Gastrocnemius medialis (tissue), 4 donors: ENCODE measurements around the gene KAZN. TPM values are rescaled to one million over a fixed set of nuclear protein-coding genes. Genes with fewer than 3 reads are reported as not detected.
A peak's percentile ranks its signal among the peaks of the same experiment; 100 is the strongest.

Source experiments
- ATAC-seq, 2 donors: fragments of 150-250 bp; one replicate each; pipeline ENCODE4 v1.9.1; 2016
- DNase-seq, 2 donors: peaks; one replicate each; pipeline ENCODE4 v3.0.0-alpha.2; 2019
- H3K27ac ChIP-seq, 4 donors: fragments of 200-600 bp; sonication (generic); 1 replicate in 1 of 4; 2 replicates in 3 of 4; pipeline ENCODE4 v1.5.1; 2016 to 2018; ENCODE audit warnings: mild to moderate bottlenecking in 2 of 4, moderate library complexity in 1 of 4
- H3K27me3 ChIP-seq, 3 donors: fragments of 200-600 bp; sonication (generic) in 2 of 3; 1 replicate in 1 of 3; 2 replicates in 2 of 3; pipeline versions ENCODE4 v1.5.1 to v1.6.0; 2016 to 2019; ENCODE audit warnings: mild to moderate bottlenecking in 1 of 3, moderate library complexity in 1 of 3
- H3K36me3 ChIP-seq, 2 donors: fragments of 200-600 bp; sonication (generic) in 1 of 2; one replicate each; pipeline ENCODE4 v1.5.1; 2017 to 2018
- H3K4me1 ChIP-seq, 2 donors: fragments of 200-600 bp; sonication (generic) in 1 of 2; one replicate each; pipeline ENCODE4 v1.5.1; 2016 to 2017; ENCODE audit warnings: mild to moderate bottlenecking in 2 of 2
- H3K4me3 ChIP-seq, 4 donors: fragments of 200-600 bp; sonication (generic) in 3 of 4; 1 replicate in 1 of 4; 2 replicates in 3 of 4; pipeline ENCODE4 v1.5.1; 2016 to 2019; ENCODE audit warnings: mild to moderate bottlenecking in 2 of 4
- H3K9me3 ChIP-seq, 3 donors: fragments of 200-600 bp; sonication (generic) in 2 of 3; 1 replicate in 1 of 3; 2 replicates in 2 of 3; pipeline ENCODE4 v1.5.1; 2016 to 2019
- POLR2A ChIP-seq, 2 donors: fragments of 450-650 bp; IDR thresholded peaks; one replicate each; pipeline ENCODE4 v1.6.1; 2017; ENCODE audit warnings: antibody characterized with exemption in 2 of 2, mild to moderate bottlenecking in 2 of 2, moderate library complexity in 2 of 2
- in situ Hi-C, 4 donors: fragments of 200-750 bp; cut with MboI; loops; one replicate each; pipeline versions ENCODE4 v1.15.0 to v1.8.0; 2017; ENCODE audit warnings: low sequenced_read_pairs in 4 of 4
- intact Hi-C: fragments of 100-400 bp; cut with DNase I; formaldehyde crosslinking; loops from one replicate; pipeline ENCODE4 v1.15.1; 2023; ENCODE audit warnings: low total_unique reads
- total RNA-seq, 4 donors: library from RNA; depleted of rRNA; stranded (reverse); fragments of >200 nt; gene quantifications; one replicate each; pipeline versions ENCODE4 v1.1.0 to v1.2.3, GENCODE V29; 2016
- TF ChIP-seq, protein P1 (sequence below), 5 experiments: fragments of 450-650 bp in 3 of 5; fragments of 200-600 bp in 2 of 5; sonication (generic) in 2 of 5; IDR thresholded peaks in 4 of 5; conservative IDR thresholded peaks in 1 of 5; 1 replicate in 4 of 5; 2 replicates in 1 of 5; pipeline ENCODE4 v1.5.1; 2016 to 2019; ENCODE audit warnings: antibody characterized with exemption in 5 of 5, mild to moderate bottlenecking in 3 of 5, moderate library complexity in 3 of 5

Gene KAZN
- total RNA-seq, 4 donors from 2014 or later, result 0.05 to 2.2 (median 1.00) TPM

DNA sequence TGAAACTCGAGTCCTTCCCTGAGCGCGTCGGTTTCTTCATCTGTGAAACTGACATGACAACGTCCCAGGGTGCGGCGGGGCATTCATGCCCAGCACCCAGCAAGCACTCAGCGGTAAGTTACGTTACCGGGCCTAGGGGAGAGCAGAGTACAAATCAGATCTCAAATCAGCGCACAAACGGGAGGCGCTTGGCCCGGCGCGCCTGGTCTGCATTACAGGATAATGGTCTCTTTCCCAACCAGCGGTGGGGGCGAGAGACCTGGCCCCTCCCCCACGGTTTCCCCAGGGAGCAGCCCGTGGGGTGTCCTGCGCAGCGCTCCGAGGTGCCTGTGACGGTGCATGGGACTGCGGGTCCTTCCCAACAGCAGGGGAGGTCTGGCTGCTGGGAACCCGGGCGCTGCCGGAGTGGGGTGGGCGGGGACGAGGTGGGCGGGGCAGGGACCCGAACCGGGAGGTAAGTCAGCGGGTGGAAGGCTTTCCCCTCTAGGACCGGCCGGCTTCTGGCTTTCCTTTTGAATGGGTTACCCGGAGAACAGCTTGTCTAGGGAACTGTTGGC lies 556.1 kb downstream of the KAZN start:
- H3K4me1 ChIP-seq, result peaks cover 0 to 14% of the 10 kb centered on the region in 2 donors
- DNase-seq (no peak), ATAC-seq (no peak)
- H3K9me3 ChIP-seq, result no peaks in the 10 kb centered on the region
- H3K27me3 ChIP-seq, result peaks cover 7 to 26% (median 22%) of the 10 kb centered on the region in 3 donors
- in situ Hi-C loops, result loop anchor here in 2 of 4 donors (5.0 to 10.0 kb wide), 2 partner anchors 118 to 120 kb away; no protein-coding TSS in a partner anchor
- H3K27ac ChIP-seq, result peak overlapping the region in 2 of 4 donors; percentile 43 to 51
- H3K36me3 ChIP-seq, result no peaks in the 10 kb centered on the region
- intact Hi-C loops, result loop anchor here (10.0 kb wide), 1 partner anchor 150 kb away; no protein-coding TSS in a partner anchor
- no peak for TF ChIP-seq POLR2A (IDR thresholded peaks at IDR 0.05)
- TF ChIP-seq, protein P1, sequence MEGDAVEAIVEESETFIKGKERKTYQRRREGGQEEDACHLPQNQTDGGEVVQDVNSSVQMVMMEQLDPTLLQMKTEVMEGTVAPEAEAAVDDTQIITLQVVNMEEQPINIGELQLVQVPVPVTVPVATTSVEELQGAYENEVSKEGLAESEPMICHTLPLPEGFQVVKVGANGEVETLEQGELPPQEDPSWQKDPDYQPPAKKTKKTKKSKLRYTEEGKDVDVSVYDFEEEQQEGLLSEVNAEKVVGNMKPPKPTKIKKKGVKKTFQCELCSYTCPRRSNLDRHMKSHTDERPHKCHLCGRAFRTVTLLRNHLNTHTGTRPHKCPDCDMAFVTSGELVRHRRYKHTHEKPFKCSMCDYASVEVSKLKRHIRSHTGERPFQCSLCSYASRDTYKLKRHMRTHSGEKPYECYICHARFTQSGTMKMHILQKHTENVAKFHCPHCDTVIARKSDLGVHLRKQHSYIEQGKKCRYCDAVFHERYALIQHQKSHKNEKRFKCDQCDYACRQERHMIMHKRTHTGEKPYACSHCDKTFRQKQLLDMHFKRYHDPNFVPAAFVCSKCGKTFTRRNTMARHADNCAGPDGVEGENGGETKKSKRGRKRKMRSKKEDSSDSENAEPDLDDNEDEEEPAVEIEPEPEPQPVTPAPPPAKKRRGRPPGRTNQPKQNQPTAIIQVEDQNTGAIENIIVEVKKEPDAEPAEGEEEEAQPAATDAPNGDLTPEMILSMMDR (IDR thresholded peaks at IDR 0.05 in 4 of 5, conservative IDR thresholded peaks at IDR 0.05 in 1 of 5), result no peak
- peak overlapping the region; percentile 56 to 60 (median 58) for H3K4me3 ChIP-seq

DNA sequence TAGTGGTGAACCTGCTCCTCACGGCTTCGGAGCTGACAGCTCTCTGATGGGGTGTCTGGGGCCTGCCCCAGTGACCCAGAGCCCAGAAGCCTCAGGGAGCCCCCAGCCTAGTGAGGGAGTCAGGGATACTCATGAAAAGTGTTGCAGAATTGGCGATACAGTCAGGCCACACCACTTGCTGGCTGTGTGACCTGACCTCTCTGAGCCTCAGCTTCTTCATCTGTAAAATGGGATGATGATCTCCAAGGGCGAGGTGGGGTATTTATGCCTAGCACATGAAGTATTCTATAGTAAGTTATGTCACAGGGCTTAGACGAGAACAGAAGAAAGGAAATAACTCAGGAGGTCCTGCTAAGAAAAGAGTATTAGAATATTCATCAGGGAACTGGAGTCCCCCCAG lies 556.7 kb downstream of the KAZN start:
- in situ Hi-C loops (loop anchor here in 1 of 4 donors (10.0 kb wide), 1 partner anchor 120 kb away; no protein-coding TSS in a partner anchor), intact Hi-C loops (loop anchor here (10.0 kb wide), 1 partner anchor 150 kb away; no protein-coding TSS in a partner anchor)
- H3K9me3 ChIP-seq, result no peaks in the 10 kb centered on the region
- H3K4me3 ChIP-seq, result no peak overlapping the region
- H3K4me1 ChIP-seq, result peaks cover 0 to 14% of the 10 kb centered on the region in 2 donors
- ATAC-seq, result no peak
- H3K36me3 ChIP-seq, result no peaks in the 10 kb centered on the region
- DNase-seq, result no peak
- H3K27ac ChIP-seq, result no peak overlapping the region
- peaks cover 7 to 24% (median 17%) of the 10 kb centered on the region in 3 donors for H3K27me3 ChIP-seq
- TF ChIP-seq POLR2A (IDR thresholded peaks at IDR 0.05), result no peak
- TF ChIP-seq, protein P1 (IDR thresholded peaks at IDR 0.05 in 4 of 5, conservative IDR thresholded peaks at IDR 0.05 in 1 of 5), result no peak

DNA sequence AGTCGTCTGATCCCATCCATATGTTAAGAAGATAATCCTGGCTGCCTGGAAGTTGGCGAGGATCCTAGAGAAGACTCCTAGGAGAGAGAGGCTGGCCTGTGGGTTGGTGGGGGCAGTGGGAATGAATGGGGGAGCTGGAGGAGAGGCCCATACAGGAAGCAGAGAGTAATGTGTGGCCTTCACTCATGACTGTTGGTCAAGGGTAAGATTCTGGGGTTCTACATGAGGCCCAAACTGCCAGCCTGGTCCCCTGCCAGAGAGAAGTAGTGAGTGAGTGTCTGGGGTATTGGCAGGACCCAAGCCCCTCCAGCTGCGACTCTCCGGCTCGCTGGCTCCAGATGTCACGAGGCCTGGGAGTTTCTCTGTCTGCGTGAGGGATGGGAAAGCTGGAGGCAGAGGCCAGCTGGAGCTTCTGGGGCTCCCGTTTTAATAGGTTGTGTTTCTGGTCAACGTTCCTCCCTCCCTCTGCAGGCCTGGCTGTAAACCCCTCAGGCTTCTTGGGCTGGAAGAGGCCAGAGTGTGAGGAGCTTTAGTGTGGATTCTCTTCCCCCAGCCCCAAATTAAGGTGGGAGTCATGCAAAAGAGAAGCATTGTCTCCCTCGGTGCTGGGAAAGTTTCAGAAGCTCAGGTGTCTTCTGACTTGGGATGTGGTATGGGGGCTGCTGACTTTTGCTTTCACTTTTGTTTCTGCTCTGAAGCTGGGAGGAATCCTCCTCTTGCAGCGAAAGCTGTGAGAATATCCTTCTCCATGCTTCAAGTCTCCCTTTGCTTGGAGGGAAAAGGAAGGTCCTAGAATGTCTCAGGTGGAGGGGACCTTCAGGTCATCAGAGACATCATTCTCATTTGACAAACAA lies 557.6 kb downstream of the KAZN start:
- Histone ChIP-seq H3K9me3 (no peaks in the 10 kb centered on the region), H3K4me3 (peak overlapping the region in 1 of 4 donors; percentile 37), H3K36me3 (no peaks in the 10 kb centered on the region), H3K27me3 (peaks cover 7 to 23% (median 12%) of the 10 kb centered on the region in 3 donors), H3K4me1 (peaks cover 0 to 14% of the 10 kb centered on the region in 2 donors), H3K27ac (peak overlapping the region in 2 of 4 donors; percentile 21 to 41)
- in situ Hi-C loops, result loop anchor here in 1 of 4 donors (10.0 kb wide), 1 partner anchor 119 kb away; no protein-coding TSS in a partner anchor
- TF ChIP-seq, protein P1 (IDR thresholded peaks at IDR 0.05 in 4 of 5, conservative IDR thresholded peaks at IDR 0.05 in 1 of 5), result no peak
- no peak for TF ChIP-seq POLR2A (IDR thresholded peaks at IDR 0.05)
- no peak for ATAC-seq
- no peak for DNase-seq
- intact Hi-C loops, result loop anchor here (10.0 kb wide), 1 partner anchor 149 kb away; no protein-coding TSS in a partner anchor

DNA sequence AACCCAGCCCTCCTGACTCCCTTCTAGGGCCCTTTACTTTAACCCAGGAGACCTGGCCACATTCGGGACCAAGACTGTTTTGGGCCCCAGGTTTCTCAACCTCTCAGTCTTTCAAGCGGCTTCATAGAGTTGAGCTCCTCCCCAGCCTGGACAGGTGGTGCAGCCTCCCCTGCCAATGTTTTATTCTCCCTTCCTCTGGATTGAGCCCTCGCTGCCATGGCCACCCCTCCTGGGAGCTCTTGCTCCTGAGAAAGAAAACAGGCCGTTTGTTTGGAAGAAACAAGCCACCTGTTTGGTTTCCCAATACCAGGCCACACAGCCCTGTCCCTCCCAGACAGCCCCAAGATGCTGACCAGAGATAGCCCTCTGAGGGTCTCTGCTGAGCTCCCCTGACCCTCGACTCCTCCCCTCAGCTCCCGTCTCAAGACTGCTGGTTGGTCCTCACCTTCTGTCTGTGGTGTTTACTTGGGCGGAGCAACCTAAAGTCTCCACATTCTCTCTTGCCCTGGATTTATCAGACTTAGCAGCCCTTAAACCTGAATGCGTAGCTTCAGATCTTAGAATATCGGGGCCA lies 558.4 kb downstream of the KAZN start:
- H3K4me3 ChIP-seq, result no peak overlapping the region
- no peak for DNase-seq
- no peaks in the 10 kb centered on the region for H3K36me3 ChIP-seq
- intact Hi-C loops (loop anchor here (10.0 kb wide), 1 partner anchor 148 kb away; no protein-coding TSS in a partner anchor), in situ Hi-C loops (loop anchor here in 1 of 4 donors (10.0 kb wide), 1 partner anchor 118 kb away; no protein-coding TSS in a partner anchor)
- H3K27ac ChIP-seq, result peak overlapping the region in 1 of 4 donors; percentile 22
- H3K9me3 ChIP-seq, result no peaks in the 10 kb centered on the region
- TF ChIP-seq POLR2A (IDR thresholded peaks at IDR 0.05), result no peak
- TF ChIP-seq, protein P1 (IDR thresholded peaks at IDR 0.05 in 4 of 5, conservative IDR thresholded peaks at IDR 0.05 in 1 of 5), result no peak
- ATAC-seq, result no peak
- H3K4me1 ChIP-seq, result peaks cover 0 to 14% of the 10 kb centered on the region in 2 donors
- H3K27me3 ChIP-seq, result peaks cover 4 to 18% (median 8%) of the 10 kb centered on the region in 3 donors
